Measurements from ENCODE around the gene ZCCHC12.

ZCCHC12 gene

GRCh38 chrX:118872102-118872566 lies 48.5 kb downstream of the ZCCHC12 start:
- no peak for DNase-seq
